ENCODE data around the gene ZNF219. TPM values are rescaled to one million over a fixed set of nuclear protein-coding genes. Genes with fewer than 3 reads are reported as not detected.

ZNF219 gene
- polyA plus RNA-seq, 1 donor, result 17.6 TPM

- no peak for DNase-seq (ENCODE audit: low read depth)
Measured at GRCh38 chr14:21102521-21103410, 4.3 kb upstream of the ZNF219 start.

DNA sequence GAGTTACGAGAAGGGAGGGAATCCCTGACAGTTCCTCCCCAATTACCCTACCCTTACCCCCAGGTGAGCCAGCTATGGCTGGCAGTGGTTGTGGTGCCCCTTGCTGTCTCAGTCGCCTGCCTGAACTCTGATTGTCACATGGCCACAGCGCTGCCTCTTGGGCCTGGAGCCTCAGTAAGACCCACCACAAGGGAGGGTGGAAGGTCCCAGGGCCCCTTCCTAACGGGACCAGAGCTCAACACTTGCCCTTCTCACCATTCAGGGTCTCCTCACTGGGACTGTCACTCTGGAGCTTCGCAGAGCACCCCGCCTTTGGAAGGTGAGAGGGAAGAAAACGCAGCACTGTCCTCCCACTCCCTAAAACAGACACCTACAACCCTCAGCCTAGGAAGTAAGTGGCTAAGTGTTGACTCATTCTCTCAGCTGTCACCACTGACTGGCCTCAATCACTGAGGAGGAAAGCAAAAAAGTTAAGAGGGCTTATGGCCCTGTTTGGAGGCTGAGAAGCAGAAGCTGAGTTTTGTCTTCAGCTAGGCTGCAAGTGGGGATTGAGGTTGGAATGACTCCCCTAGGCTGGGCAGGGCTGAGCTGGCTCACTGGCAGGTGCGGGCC, 3.5 kb upstream of the ZNF219 start:
- DNase-seq (ENCODE audit: low read depth), result no peak

GRCh38 chr14:21100931-21101330, 2.5 kb upstream of the ZNF219 start, which contains the start of gene TMEM253:
Gene TMEM253, plus strand, starts transcription at chr14:21101066. Its CDS starts 278 bp downstream, at chr14:21101344.
- no peak for DNase-seq (ENCODE audit: low read depth)

- no peak for DNase-seq (ENCODE audit: low read depth)
Measured at GRCh38 chr14:21099596-21099985, 1.1 kb upstream of the ZNF219 start.

DNA sequence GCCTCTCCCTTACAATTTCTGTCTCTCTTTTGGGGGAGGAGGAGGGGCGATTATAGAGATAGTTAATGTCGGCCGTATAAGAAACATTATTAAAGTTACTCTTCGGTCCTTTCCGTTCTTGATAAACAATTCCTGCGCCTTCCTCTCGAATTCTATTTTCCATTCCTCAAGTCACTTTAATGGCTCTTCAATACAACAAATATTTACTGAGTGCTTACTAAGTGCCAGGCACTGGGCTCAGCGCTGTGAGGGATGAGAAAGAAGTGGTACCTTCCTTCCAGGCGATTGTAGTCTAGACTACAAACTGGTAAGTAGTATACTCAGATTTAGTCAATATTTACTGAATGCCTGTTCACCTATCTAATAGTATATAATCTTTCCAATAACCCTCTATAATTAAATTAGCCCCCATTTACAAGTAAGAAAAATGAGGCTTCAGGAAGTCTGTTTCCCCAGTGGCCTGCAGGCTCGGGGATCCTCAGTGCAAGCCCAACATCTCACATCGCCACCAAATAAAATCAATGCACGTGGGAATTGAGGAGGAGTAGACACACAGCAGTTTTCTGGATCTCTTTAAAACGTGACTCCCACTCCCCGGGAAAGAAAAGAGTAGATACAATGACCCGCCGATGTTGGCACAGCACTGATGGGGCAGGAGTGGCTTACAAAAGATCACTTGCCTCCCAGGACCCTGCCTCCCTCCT, 589 bp upstream of the ZNF219 start:
- DNase-seq (ENCODE audit: low read depth), result no peak

- no peak for DNase-seq (ENCODE audit: low read depth)
Measured at GRCh38 chr14:21097636-21098075, 799 bp downstream of the ZNF219 start.

- no peak for DNase-seq (ENCODE audit: low read depth)
Measured at GRCh38 chr14:21096978-21097635, 1.3 kb downstream of the ZNF219 start.

- no peak for DNase-seq (ENCODE audit: low read depth)
Measured at GRCh38 chr14:21096438-21096837, 2.0 kb downstream of the ZNF219 start.

GRCh38 chr14:21095430-21096205, 2.8 kb downstream of the ZNF219 start:
- no peak for DNase-seq (ENCODE audit: low read depth)

DNA sequence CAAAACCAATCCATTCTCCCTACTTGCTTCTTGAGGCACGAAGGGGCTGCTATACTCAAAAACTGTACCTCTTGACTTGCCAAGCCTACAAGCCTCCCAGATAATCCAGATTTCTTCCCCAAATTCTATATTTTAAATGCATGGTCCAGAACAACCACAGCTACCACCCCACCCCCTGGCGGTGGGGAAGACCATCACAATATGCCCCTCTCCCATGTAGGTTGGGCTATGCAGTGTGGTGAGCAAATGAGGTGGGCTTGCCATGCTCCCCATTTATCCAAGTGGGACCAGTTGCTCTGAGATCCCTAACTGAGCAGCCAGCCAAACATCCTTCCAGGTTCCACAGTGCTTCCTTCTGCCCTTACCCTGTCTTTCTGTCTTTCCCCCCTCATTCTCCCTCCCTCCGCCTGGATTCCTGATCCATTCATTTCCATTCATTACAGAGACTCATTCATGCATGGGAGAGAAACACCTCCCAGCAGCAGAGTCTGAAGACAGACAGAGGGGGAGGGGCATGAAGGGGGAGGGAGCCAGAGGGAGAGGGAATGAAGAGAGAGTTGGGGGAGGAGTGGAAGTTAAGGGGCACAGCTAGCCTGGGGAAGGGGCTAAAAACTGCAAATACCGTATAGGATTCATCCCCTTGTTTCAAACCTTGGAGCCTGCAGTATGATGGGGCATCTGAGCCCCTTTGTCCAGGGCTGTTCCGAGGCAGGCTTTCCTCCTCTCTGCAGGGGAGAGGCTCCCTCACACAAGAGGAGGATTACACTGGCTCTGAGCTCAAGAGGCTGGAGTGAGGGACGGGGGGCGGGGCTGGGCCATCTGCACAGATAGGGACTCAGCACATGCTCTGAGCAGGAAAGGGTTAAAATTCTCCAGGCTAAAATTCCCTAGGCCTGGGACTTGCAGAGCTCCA, 4.4 kb downstream of the ZNF219 start:
- DNase-seq (ENCODE audit: low read depth), result no peak

GRCh38 chr14:21093018-21093417, 5.4 kb downstream of the ZNF219 start:
- no peak for DNase-seq (ENCODE audit: low read depth)

DNA sequence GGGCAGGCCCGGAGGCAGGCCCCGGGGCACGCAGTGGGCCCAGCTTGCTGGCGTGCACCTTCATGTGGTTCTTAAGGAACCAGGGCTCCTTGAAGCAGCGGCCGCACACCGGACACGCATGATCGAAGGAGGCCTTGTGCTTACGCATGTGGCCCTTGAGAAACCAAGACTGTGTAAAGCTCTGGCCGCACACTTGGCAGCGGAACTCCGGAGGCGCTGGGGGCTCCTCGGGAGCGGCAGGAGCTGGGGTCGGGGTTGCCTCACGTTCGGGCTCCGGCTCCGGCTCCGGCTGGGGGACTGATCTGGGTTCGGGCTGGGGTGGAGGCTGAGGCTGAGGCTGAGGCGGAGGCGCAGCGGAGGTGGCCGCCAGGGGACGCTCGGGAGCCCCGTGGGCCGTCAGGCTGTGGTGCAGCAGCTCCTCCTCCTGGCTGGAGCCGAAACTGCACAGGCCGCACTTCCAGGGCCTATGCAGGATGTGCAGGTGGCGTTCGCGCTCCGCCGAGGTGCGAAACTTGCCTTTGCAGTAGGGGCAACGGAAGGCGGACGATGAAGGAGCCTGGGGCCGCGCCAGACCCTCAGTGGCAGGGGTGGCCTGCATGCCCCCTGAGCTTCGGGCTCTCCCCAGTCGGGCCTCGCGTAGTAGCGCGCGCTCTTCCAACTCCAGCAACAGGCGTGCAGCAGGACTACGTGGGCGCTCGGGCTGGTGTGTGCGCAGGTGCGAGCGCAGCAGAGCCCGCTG, 6.0 kb downstream of the ZNF219 start:
- DNase-seq (ENCODE audit: low read depth), result no peak

- no peak for DNase-seq (ENCODE audit: low read depth)
Measured at GRCh38 chr14:21091821-21092272, 6.6 kb downstream of the ZNF219 start.

DNA sequence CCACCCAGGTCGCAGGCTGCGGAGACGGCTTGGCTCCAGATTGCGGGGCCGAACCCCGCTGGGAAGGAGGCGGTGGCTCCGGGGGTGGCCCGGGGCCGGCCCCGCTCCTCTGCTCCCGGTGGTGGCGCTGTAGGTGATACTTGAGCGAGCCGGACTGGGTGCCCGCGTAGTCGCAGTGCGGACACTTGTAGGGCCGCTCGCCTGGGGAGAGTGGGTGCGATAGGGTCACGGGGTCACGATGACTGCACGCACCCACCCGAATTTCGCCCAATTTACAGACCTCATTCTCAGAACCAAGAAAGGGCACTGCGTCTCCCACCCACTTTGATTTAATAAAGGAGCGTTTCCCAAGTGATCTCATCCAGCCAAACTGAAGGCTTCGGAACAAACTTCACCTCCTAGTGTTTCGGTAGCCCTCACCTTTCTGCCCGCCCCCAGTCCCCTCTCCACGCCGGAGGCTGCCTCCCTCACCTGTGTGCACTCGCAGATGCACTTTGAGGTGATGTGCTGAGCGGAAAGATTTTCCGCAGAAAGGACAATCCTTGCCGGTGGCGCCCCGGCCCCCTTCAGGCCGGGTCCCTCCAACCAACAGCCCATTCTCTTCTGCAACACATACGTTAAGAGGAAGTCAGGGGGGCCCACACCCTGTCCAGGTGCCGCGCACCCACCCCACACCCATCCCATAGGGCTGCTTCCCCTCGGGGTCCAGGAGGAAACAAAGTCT, 7.4 kb downstream of the ZNF219 start:
- DNase-seq (ENCODE audit: low read depth), result no peak

DNA sequence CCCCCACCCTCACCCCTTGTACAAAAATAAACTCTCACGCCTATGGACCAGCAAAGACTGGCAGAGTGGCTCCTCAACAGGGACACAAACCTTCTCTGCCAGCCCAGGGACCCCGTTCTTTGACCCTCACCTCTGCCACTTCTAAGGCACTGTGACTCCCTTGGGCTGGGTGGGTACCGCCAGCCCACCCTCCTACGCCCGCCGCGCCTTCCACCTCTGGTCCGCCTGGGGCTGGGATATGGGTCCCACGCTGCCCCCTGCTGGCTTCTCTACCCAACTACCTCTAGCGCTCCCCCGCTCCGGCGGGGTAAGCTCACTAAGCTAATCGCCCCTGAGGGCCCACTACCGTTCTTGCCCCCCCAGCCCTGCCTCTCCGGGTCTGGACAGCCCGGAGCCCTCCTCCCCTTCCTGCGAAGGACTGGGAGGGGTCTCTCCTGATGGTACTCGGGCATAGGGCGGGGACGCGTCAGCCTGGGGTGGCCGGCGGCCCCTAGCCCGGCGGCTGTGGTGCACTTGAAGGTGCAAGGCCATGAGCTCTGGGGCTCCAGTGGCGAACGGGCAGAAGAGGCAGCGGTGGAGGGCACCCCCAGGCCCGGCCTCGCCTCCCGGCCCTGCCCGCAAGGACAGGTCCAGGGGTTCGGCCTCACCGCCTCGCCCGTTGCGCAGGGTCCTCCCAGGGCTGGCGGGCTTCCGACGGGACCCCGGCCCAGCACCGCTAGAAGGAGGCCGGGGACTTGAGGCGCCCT, 8.1 kb downstream of the ZNF219 start:
- DNase-seq (ENCODE audit: low read depth), result no peak

- DNase-seq (ENCODE audit: low read depth), result no peak
Measured at GRCh38 chr14:21089877-21090193, 8.6 kb downstream of the ZNF219 start.

DNA sequence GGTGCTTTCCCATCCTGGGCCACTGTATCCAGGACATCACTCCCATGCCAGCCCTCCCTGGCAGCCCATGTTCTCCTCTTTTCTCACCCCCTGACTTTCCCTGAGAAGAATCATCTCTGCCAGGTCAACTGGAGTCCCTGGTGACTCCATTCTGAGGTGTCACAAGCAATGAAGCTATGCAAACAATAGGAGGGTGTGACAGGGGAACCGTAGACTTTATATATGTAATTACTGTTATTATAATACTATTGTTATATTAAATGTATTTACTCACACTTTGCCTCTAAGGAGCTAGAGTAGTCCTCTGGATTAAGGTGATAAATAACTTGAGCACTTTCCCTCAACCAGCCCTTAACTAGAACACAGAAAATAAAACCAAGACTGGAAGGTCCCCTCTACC, 9.2 kb downstream of the ZNF219 start:
- DNase-seq (ENCODE audit: low read depth), result no peak

DNA sequence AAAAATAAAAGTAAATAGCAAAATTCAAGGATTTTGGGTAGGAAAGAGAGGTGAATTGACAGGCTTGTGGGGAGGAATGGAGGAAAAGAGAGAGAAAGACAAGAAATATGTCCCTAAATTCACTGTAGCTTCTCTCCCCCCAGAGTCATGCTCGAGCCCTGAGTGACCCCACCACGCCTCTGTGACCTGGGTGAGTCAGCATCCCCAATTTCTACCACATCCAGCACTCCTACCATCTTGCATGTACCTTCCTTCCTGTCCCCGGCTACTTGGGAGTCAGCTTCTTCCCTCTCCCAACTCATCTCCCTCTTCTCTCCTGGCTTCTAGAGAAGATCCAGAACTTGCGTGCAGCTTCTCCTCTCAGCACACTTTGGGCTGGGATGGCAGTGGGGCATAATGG, 9.8 kb downstream of the ZNF219 start:
- no peak for DNase-seq (ENCODE audit: low read depth)

Measured in forelimb muscle (tissue), 1 donor.